ENCODE measurements around the gene XCL2. TPM values are rescaled to one million over a fixed set of nuclear protein-coding genes. Genes with fewer than 3 reads are reported as not detected.
"Not testable (repeated sequence)": the region's sequence is repeated elsewhere in the genome, so short reads cannot be mapped to it uniquely, and the experiment has no call there.

XCL2 gene
- polyA plus RNA-seq, 2 of the 4 experiments (the other 2 are of a cell fraction), result not detected

GRCh38 chr1:168582688-168583336 lies 39.0 kb upstream of the XCL2 start (continued):
- no peak for TF ChIP-seq REST (IDR thresholded peaks at IDR 0.05)
- TF ChIP-seq ZC3H11A (IDR thresholded peaks at IDR 0.05), result no peak
- TF ChIP-seq JUN (IDR thresholded peaks at IDR 0.05), result no peak

GRCh38 chr1:168581817-168582572 lies 38.2 kb upstream of the XCL2 start:
- Histone ChIP-seq H3K4me1 (no peaks in the 10 kb centered on the region), H3K4me2 (no peak overlapping the region), H3K4me3 (no peak overlapping the region), H3K27ac (no peak overlapping the region), H3K9me3 (no peaks in the 10 kb centered on the region)
- ChIA-PET POLR2A (no interaction called here), CTCF (interaction anchor here (1.1 kb wide), 1 partner anchor 766 kb away, joined by 4 read pairs; no protein-coding TSS in a partner anchor)
- TF ChIP-seq CBX2 (IDR thresholded peaks at IDR 0.05; ENCODE audit: borderline replicate concordance, low read depth) (no peak), USF2 (IDR thresholded peaks at IDR 0.05) (no peak), MAFK (IDR thresholded peaks at IDR 0.05; ENCODE audit: partially characterized antibody) (peak; percentile 63)
- DNase-seq (ENCODE audit: low read depth in 1 of 2, low spot score in 1 of 2), result no peak
- no peak for ATAC-seq
- no peak for FAIRE-seq
- 76% methylated on average over 4 of the region's 4 CpGs for WGBS (ENCODE audit: missing lambda C conversion rate)

GRCh38 chr1:168580991-168581390 lies 37.2 kb upstream of the XCL2 start:
- H3K27ac ChIP-seq; H3K4me3 ChIP-seq; DNase-seq (ENCODE audit: low read depth in 1 of 2, low spot score in 1 of 2); H3K4me1 ChIP-seq; ATAC-seq; H3K9me3 ChIP-seq; POLR2A ChIA-PET; H3K4me2 ChIP-seq: not testable (repeated sequence)
- CTCF ChIA-PET, result interaction anchor here (1.3 kb wide), 1 partner anchor 142 kb away, joined by 3 read pairs; no protein-coding TSS in a partner anchor
- peak; percentile 59 for FAIRE-seq
- WGBS (ENCODE audit: missing lambda C conversion rate), result 58% methylated on average over 7 of the region's 7 CpGs

GRCh38 chr1:168580290-168580689 lies 36.5 kb upstream of the XCL2 start:
- H3K27ac ChIP-seq; DNase-seq (ENCODE audit: low read depth in 1 of 2, low spot score in 1 of 2); POLR2A ChIA-PET; H3K4me3 ChIP-seq; FAIRE-seq; ATAC-seq; H3K4me2 ChIP-seq; H3K4me1 ChIP-seq; H3K9me3 ChIP-seq: not testable (repeated sequence)
- 95% methylated on average over 2 of the region's 2 CpGs for whole genome bisulfite sequencing (ENCODE audit: missing lambda C conversion rate)
- CTCF ChIA-PET, result interaction anchor here (1.3 kb wide), 1 partner anchor 141 kb away, joined by 3 read pairs; no protein-coding TSS in a partner anchor

- DNase-seq (ENCODE audit: low read depth in 1 of 2, low spot score in 1 of 2); FAIRE-seq; H3K9me3 ChIP-seq; H3K4me3 ChIP-seq; H3K4me1 ChIP-seq; H3K4me2 ChIP-seq; ATAC-seq; H3K27ac ChIP-seq; POLR2A ChIA-PET: not testable (repeated sequence)
- 65% methylated on average over 2 of the region's 2 CpGs for WGBS (ENCODE audit: missing lambda C conversion rate)
- CTCF ChIA-PET, result interaction anchor here (0.6 to 1.6 kb wide), 3 partner anchors 139 to 898 kb away, joined by 3 to 8 read pairs (median 3); no protein-coding TSS in a partner anchor
These were observed 34.9 kb upstream of the XCL2 start for GRCh38 chr1:168578531-168579185.

GRCh38 chr1:168576245-168576688 lies 32.5 kb upstream of the XCL2 start, which contains the start of gene XCL1:
XCL1 (plus strand) TSS chr1:168576605; CDS start chr1:168576638, 33 bp downstream.
- H3K27ac ChIP-seq; H3K4me3 ChIP-seq; FAIRE-seq; H3K4me2 ChIP-seq; H3K9me3 ChIP-seq; H3K4me1 ChIP-seq; POLR2A ChIA-PET; CTCF ChIA-PET; ATAC-seq; DNase-seq (ENCODE audit: low read depth in 1 of 2, low spot score in 1 of 2): not testable (repeated sequence)
- 40% methylated on average over 4 of the region's 6 CpGs for WGBS (ENCODE audit: missing lambda C conversion rate)

All from A549 (cell line).